ENCODE results near the gene TOP3B. TPM values are rescaled to one million over a fixed set of nuclear protein-coding genes. Genes with fewer than 3 reads are reported as not detected.

TOP3B gene
- total and polyA plus RNA-seq, 2 experiments from 2014 or later: 35.7 to 77.7 TPM

GRCh38 chr22:21991774-21992173 lies 9.2 kb upstream of the TOP3B start:
- no peaks in the 10 kb centered on the region for H3K4me1 Mint-ChIP-seq
- no peak for TF ChIP-seq POLR2AphosphoS5 (IDR thresholded peaks at IDR 0.05; ENCODE audit: low read depth)
- no peak for TF ChIP-seq ZNF331 (CRISPR knock-in tag; IDR thresholded peaks at IDR 0.05; ENCODE audit: low read depth)
- no peak for TF ChIP-seq ZNF114 (CRISPR knock-in tag; IDR thresholded peaks at IDR 0.05)
- no peak for TF ChIP-seq ZNF462 (CRISPR knock-in tag; IDR thresholded peaks at IDR 0.05)
- no peak for TF ChIP-seq CTCF (conservative IDR thresholded peaks at IDR 0.05; ENCODE audit: low read depth in 2 of 2)
- TF ChIP-seq EZH2phosphoT487 (IDR thresholded peaks at IDR 0.05; ENCODE audit: unreplicated experiment): no peak
- TF ChIP-seq EZH2 (IDR thresholded peaks at IDR 0.05; ENCODE audit: low read depth, unreplicated experiment): no peak
- no peak for TF ChIP-seq CREB1 (CRISPR knock-in tag; IDR thresholded peaks at IDR 0.05; ENCODE audit: low read depth)
- no peak for TF ChIP-seq STAT1 (IDR thresholded peaks at IDR 0.05; ENCODE audit: unreplicated experiment)
- no peak for TF ChIP-seq NANOG (IDR thresholded peaks at IDR 0.05; ENCODE audit: borderline replicate concordance)
- no peak for TF ChIP-seq ETS1 (IDR thresholded peaks at IDR 0.05)
- no peak for TF ChIP-seq REST (IDR thresholded peaks at IDR 0.05; ENCODE audit: unreplicated experiment)
- TF ChIP-seq JUNB (IDR thresholded peaks at IDR 0.05; ENCODE audit: unreplicated experiment): no peak
- Histone ChIP-seq H3K9me2 (ENCODE audit: insufficient read depth) (no peaks in the 10 kb centered on the region), H3K27me3 (ENCODE audit: insufficient read depth) (peaks cover 100% of the 10 kb centered on the region), H3F3A (replicated peaks; ENCODE audit: low read depth) (no peaks in the 10 kb centered on the region), H4K20me1 (replicated peaks; ENCODE audit: insufficient read depth) (no peaks in the 10 kb centered on the region), H3K79me2 (replicated peaks; ENCODE audit: insufficient read depth) (no peaks in the 10 kb centered on the region), H3K4me2 (no peak overlapping the region), H3K4me3 (no peak overlapping the region), H3K36me3 (ENCODE audit: insufficient read depth) (no peaks in the 10 kb centered on the region), H3K4me1 (ENCODE audit: insufficient read depth) (no peaks in the 10 kb centered on the region), H2AFZ (no peak overlapping the region), H3K27ac (ENCODE audit: low read depth) (no peak overlapping the region)
- no peak for ATAC-seq
- H3K27me3 Mint-ChIP-seq (ENCODE audit: insufficient read depth, low read depth, poor library complexity): peaks cover 87% of the 10 kb centered on the region
- H3K4me3 Mint-ChIP-seq: no peak overlapping the region
- no peak for DNase-seq (ENCODE audit: low spot score)
- no peaks in the 10 kb centered on the region for H3K9me3 Mint-ChIP-seq
- H3K27ac Mint-ChIP-seq: no peak overlapping the region
- no peaks in the 10 kb centered on the region; the same call in 2 of the 3 replicates for H3K36me3 Mint-ChIP-seq (ENCODE audit: low read depth)

Measured in GM23338 (cell line).